Liver (tissue), 9 donors: ENCODE results near the gene CREB3L2. TPM values are rescaled to one million over a fixed set of nuclear protein-coding genes. Genes with fewer than 3 reads are reported as not detected.

ENCODE experiments used
- DNase-seq: peaks from one replicate; pipeline ENCODE4 v3.0.0-alpha.2; 2017; ENCODE audit warnings: low spot score
- H3K27ac ChIP-seq, 2 donors: one replicate each; pipeline ENCODE4 v1.7.0; 2013; ENCODE audit warnings: inconsistent platforms in 2 of 2, low read length in 2 of 2, control low read depth in 1 of 2, low read depth in 1 of 2, mild to moderate bottlenecking in 1 of 2
- H3K27me3 ChIP-seq, 4 donors: one replicate each; pipeline versions ENCODE4 v1.6.1 to v1.7.0; 2013; ENCODE audit warnings: low read length in 3 of 4, inconsistent platforms in 1 of 4, mild to moderate bottlenecking in 1 of 4, moderate library complexity in 1 of 4; ENCODE audit not compliant: control insufficient read depth in 4 of 4, insufficient read depth in 4 of 4
- H3K36me3 ChIP-seq, 4 donors: one replicate each; pipeline versions ENCODE4 v1.6.1 to v1.7.0; 2013; ENCODE audit warnings: low read length in 3 of 4, mild to moderate bottlenecking in 3 of 4, low read depth in 1 of 4, moderate library complexity in 1 of 4; ENCODE audit not compliant: control insufficient read depth in 4 of 4, insufficient read depth in 3 of 4
- H3K4me1 ChIP-seq, 4 donors: one replicate each; pipeline versions ENCODE4 v1.6.1 to v1.7.0; 2013; ENCODE audit warnings: low read length in 3 of 4, mild to moderate bottlenecking in 3 of 4, moderate library complexity in 1 of 4; ENCODE audit not compliant: control insufficient read depth in 4 of 4, insufficient read depth in 4 of 4
- H3K4me3 ChIP-seq, 3 donors: one replicate each; pipeline versions ENCODE4 v1.6.1 to v1.7.0; 2013; ENCODE audit warnings: low read length in 3 of 3, control low read depth in 1 of 3, low read depth in 1 of 3, mild to moderate bottlenecking in 1 of 3
- H3K9ac ChIP-seq, 2 donors: one replicate each; pipeline ENCODE4 v1.7.0; 2013; ENCODE audit warnings: low read length in 2 of 2, mild to moderate bottlenecking in 2 of 2, moderate library complexity in 2 of 2, control low read depth in 1 of 2, low read depth in 1 of 2
- H3K9me3 ChIP-seq, 4 donors: one replicate each; pipeline versions ENCODE4 v1.6.1 to v1.7.0; 2013; ENCODE audit warnings: low read length in 3 of 4; ENCODE audit not compliant: control insufficient read depth in 4 of 4
- EGR1 ChIP-seq, 2 donors: IDR thresholded peaks; 2 replicates each; pipeline ENCODE4 v1.6.1; 2016 to 2018; ENCODE audit warnings: antibody characterized with exemption in 2 of 2, low read depth in 2 of 2
- FOXA1 ChIP-seq: IDR thresholded peaks from 2 replicates; pipeline ENCODE4 v1.6.1; 2016; ENCODE audit warnings: antibody characterized with exemption
- GABPA ChIP-seq, 2 donors: IDR thresholded peaks in 1 of 2; conservative IDR thresholded peaks in 1 of 2; 2 replicates each; pipeline ENCODE4 v1.6.1; 2016; ENCODE audit warnings: antibody characterized with exemption in 2 of 2, mild to moderate bottlenecking in 1 of 2, moderate library complexity in 1 of 2
- HNF4A ChIP-seq, 2 donors: conservative IDR thresholded peaks; 2 replicates each; pipeline ENCODE4 v1.6.1; 2016; ENCODE audit warnings: antibody characterized with exemption in 2 of 2, mild to moderate bottlenecking in 2 of 2
- JUND ChIP-seq, 2 donors: IDR thresholded peaks; 2 replicates each; pipeline ENCODE4 v1.6.1; 2016; ENCODE audit warnings: antibody characterized with exemption in 2 of 2
- RAD21 ChIP-seq, 2 donors: IDR thresholded peaks; 2 replicates each; pipeline ENCODE4 v1.6.1; 2016; ENCODE audit warnings: antibody characterized with exemption in 2 of 2, mild to moderate bottlenecking in 2 of 2
- RXRA ChIP-seq, 2 donors: IDR thresholded peaks; 2 replicates each; pipeline ENCODE4 v1.6.1; 2017 to 2018; ENCODE audit warnings: antibody characterized with exemption in 2 of 2, mild to moderate bottlenecking in 1 of 2
- SP1 ChIP-seq: IDR thresholded peaks from 2 replicates; pipeline ENCODE4 v1.6.1; 2018; ENCODE audit warnings: antibody characterized with exemption, mild to moderate bottlenecking
- TAF1 ChIP-seq: conservative IDR thresholded peaks from 2 replicates; pipeline ENCODE4 v1.6.1; 2016; ENCODE audit warnings: antibody characterized with exemption, mild to moderate bottlenecking
- YY1 ChIP-seq: IDR thresholded peaks from 2 replicates; pipeline ENCODE4 v1.6.1; 2016; ENCODE audit warnings: antibody characterized with exemption, mild to moderate bottlenecking
- whole genome bisulfite sequencing: extraction: QIAGEN DNeasy Blood & Tissue Kit; methylation state at CpG from one replicate; pipeline ENCODE4 v1.1.7; 2013; 5-methylcytosine and 5-hydroxymethylcytosine counted together
- polyA plus RNA-seq, 2 donors: library from polyadenylated mRNA; stranded (reverse) in 1 of 2; unstranded in 1 of 2; fragments of 200-250 nt in 1 of 2; fragments of >200 nt in 1 of 2; fragmentation: Nextera tagmentation in 1 of 2; extraction: Ambion mirVana in 1 of 2; gene quantifications; one replicate each; pipeline versions ENCODE4 v1.2.1 to v1.2.3, GENCODE V29; 2013 to 2015
- total RNA-seq, 2 donors: library from RNA; depleted of rRNA; stranded (reverse); fragments of >200 nt; gene quantifications; one replicate each; pipeline ENCODE4 v1.2.3, GENCODE V29; 2014
- TF ChIP-seq, protein P1 (sequence below): IDR thresholded peaks from 2 replicates; pipeline ENCODE4 v1.6.1; 2016; ENCODE audit warnings: antibody characterized with exemption
- TF ChIP-seq, protein P2 (sequence below): IDR thresholded peaks from 2 replicates; pipeline ENCODE4 v1.6.1; 2016; ENCODE audit warnings: antibody characterized with exemption
- TF ChIP-seq, protein P3 (sequence below): IDR thresholded peaks from 2 replicates; pipeline ENCODE4 v1.6.1; 2016; ENCODE audit warnings: antibody characterized with exemption, mild to moderate bottlenecking
- donor health status: healthy.
- donor health status: healthy.
- donor health status: healthy.
- donor health status: healthy.
- donor health status: healthy.

The CREB3L2 gene
- total and polyA plus RNA-seq, 4 donors: 6.7 to 16.6 (median 9.9) TPM

DNA sequence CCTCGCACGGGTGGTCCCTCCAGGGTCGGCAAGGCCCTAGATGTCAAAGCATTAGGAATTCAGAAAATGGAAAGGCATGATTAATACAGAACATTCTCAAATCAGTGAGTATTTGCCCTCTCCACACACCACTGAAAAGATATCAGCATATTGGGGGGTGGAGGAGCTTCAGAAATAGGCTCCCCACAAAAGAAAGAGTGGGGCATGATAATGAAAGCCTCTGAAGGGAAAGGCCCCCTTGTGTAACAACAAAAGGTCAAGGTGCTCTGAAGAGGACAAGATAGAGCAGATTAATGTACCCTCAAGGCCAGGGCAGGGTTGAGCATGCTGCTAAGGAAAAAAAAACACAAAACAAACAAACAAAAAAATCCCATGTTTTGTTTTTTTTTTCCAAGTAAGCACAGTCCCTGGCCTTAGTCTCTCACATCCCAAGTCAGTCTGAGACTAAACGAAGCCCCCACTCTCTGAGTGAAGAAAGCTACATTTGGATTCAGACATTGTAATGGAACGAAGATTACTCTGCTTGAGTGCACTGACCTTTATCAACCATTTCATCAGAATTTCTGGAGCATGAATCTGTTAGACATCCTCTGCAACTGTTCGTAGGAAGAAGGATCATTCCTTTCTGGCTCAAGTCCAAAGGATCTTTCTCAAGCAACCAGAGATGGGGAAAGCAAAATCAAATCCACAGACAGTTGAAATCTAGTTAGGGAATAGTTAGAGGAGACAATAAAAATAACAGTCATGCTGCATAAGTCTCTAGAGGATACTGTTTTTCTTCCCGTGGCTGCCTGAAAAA, 127.7 kb downstream of the CREB3L2 start:
- H3K27me3 ChIP-seq: no peaks in the 10 kb centered on the region
- no peaks in the 10 kb centered on the region for H3K4me1 ChIP-seq
- H3K9me3 ChIP-seq: no peaks in the 10 kb centered on the region
- H3K36me3 ChIP-seq: peaks cover 14 to 21% (median 17%) of the 10 kb centered on the region in 4 donors
- DNase-seq: no peak
- no peak overlapping the region for H3K4me3 ChIP-seq
- no peak overlapping the region for H3K9ac ChIP-seq
- no peak overlapping the region for H3K27ac ChIP-seq
- TF ChIP-seq GABPA (IDR thresholded peaks at IDR 0.05 in 1 of 2, conservative IDR thresholded peaks at IDR 0.05 in 1 of 2): no peak
- no peak for TF ChIP-seq RAD21 (IDR thresholded peaks at IDR 0.05)
- TF ChIP-seq, protein P1, sequence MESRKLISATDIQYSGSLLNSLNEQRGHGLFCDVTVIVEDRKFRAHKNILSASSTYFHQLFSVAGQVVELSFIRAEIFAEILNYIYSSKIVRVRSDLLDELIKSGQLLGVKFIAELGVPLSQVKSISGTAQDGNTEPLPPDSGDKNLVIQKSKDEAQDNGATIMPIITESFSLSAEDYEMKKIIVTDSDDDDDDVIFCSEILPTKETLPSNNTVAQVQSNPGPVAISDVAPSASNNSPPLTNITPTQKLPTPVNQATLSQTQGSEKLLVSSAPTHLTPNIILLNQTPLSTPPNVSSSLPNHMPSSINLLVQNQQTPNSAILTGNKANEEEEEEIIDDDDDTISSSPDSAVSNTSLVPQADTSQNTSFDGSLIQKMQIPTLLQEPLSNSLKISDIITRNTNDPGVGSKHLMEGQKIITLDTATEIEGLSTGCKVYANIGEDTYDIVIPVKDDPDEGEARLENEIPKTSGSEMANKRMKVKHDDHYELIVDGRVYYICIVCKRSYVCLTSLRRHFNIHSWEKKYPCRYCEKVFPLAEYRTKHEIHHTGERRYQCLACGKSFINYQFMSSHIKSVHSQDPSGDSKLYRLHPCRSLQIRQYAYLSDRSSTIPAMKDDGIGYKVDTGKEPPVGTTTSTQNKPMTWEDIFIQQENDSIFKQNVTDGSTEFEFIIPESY: no peak
- no peak for TF ChIP-seq HNF4A (conservative IDR thresholded peaks at IDR 0.05)
- no peak for TF ChIP-seq YY1
- TF ChIP-seq, protein P2, sequence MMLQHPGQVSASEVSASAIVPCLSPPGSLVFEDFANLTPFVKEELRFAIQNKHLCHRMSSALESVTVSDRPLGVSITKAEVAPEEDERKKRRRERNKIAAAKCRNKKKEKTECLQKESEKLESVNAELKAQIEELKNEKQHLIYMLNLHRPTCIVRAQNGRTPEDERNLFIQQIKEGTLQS: no peak
- TF ChIP-seq, protein P3, sequence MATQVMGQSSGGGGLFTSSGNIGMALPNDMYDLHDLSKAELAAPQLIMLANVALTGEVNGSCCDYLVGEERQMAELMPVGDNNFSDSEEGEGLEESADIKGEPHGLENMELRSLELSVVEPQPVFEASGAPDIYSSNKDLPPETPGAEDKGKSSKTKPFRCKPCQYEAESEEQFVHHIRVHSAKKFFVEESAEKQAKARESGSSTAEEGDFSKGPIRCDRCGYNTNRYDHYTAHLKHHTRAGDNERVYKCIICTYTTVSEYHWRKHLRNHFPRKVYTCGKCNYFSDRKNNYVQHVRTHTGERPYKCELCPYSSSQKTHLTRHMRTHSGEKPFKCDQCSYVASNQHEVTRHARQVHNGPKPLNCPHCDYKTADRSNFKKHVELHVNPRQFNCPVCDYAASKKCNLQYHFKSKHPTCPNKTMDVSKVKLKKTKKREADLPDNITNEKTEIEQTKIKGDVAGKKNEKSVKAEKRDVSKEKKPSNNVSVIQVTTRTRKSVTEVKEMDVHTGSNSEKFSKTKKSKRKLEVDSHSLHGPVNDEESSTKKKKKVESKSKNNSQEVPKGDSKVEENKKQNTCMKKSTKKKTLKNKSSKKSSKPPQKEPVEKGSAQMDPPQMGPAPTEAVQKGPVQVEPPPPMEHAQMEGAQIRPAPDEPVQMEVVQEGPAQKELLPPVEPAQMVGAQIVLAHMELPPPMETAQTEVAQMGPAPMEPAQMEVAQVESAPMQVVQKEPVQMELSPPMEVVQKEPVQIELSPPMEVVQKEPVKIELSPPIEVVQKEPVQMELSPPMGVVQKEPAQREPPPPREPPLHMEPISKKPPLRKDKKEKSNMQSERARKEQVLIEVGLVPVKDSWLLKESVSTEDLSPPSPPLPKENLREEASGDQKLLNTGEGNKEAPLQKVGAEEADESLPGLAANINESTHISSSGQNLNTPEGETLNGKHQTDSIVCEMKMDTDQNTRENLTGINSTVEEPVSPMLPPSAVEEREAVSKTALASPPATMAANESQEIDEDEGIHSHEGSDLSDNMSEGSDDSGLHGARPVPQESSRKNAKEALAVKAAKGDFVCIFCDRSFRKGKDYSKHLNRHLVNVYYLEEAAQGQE: no peak
- no peak for TF ChIP-seq EGR1 (IDR thresholded peaks at IDR 0.05; ENCODE audit: low read depth in 2 of 2)
- TF ChIP-seq TAF1: no peak
- no peak for TF ChIP-seq SP1
- TF ChIP-seq RXRA (IDR thresholded peaks at IDR 0.05): no peak
- no peak for TF ChIP-seq JUND (IDR thresholded peaks at IDR 0.05)
- no peak for TF ChIP-seq FOXA1
- WGBS: 89% methylated on average over 7 of the region's 7 CpGs

DNA sequence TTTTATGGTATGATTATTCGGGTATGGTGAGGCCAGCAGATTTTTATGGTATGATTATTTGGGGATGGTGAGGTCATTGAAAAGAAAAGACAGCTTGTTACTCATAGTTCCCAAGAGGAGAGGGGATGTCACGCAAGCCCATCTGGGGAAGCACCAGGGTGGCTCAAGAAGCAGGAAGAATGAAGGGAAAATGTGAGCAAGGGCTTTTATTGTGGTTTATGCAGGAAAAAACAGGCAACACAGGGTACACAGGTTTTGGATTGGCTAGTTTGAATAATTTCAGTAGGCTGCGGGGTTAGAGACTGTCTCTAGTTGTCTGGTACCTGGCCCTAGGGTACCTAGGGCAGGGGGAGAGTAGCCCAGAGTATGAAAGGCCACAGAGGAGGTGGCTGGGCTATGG, 128.4 kb downstream of the CREB3L2 start:
- Histone ChIP-seq H3K9ac (no peak overlapping the region), H3K4me3 (no peak overlapping the region), H3K4me1 (no peaks in the 10 kb centered on the region), H3K9me3 (no peaks in the 10 kb centered on the region), H3K36me3 (peaks cover 12 to 18% (median 14%) of the 10 kb centered on the region in 4 donors), H3K27ac (no peak overlapping the region), H3K27me3 (no peaks in the 10 kb centered on the region)
- 92% methylated on average over 3 of the region's 3 CpGs for WGBS
- TF ChIP-seq, protein P3: no peak
- no peak for TF ChIP-seq FOXA1
- TF ChIP-seq HNF4A (conservative IDR thresholded peaks at IDR 0.05): no peak
- TF ChIP-seq JUND (IDR thresholded peaks at IDR 0.05): no peak
- DNase-seq: no peak
